ENCODE data around the gene TUB. TPM values are rescaled to one million over a fixed set of nuclear protein-coding genes. Genes with fewer than 3 reads are reported as not detected.

Gene TUB
- total and polyA plus RNA-seq, 2 of the 13 experiments (the other 11 are each of a cell fraction or from before 2014, with no cell fraction given), result 4.3 to 5.6 TPM

DNA sequence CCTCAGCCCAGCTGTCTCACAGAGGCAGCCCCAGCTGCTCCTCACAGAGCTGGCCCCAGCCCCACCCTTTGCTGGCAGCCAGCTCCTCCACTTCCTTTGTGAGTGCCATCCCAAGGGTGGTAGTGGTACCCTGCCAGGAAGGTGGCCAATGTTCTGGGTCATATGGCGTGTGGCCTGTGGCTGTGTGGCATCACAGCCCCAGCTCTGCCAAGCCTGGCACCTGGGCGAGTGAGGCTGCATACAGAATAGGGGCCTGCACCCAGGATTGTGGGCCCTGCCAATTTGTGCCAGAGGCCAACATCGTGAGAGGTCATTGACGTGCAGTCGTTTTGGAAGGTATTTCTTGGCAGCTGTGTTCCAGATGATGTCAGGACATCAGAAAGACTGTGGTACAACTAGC is 10.7 kb downstream of the TUB start:
- ChIA-PET CTCF (ENCODE audit: low intra/inter-chr PET ratio, low total read pairs) (interaction anchor here (2.6 kb wide), 1 partner anchor 85 kb away, joined by 20 read pairs; no protein-coding TSS in a partner anchor), POLR2A (no interaction called here)
- DNase-seq (ENCODE audit: low spot score), result no peak
- H3K4me1 ChIP-seq (ENCODE audit: insufficient read depth, low read length), result no peaks in the 10 kb centered on the region
- no peaks in the 10 kb centered on the region for H3K27me3 ChIP-seq (ENCODE audit: control insufficient read depth in 1 of 2, insufficient read depth in 2 of 2, low read length in 2 of 2)
- no TSS peak for BruUV-seq (replicated peaks)
- no peak overlapping the region for H3K9ac ChIP-seq (ENCODE audit: insufficient read depth, low read depth, low read length)
- no peak for FAIRE-seq
- TF ChIP-seq ZNF563 (CRISPR knock-in tag; IDR thresholded peaks at IDR 0.05), result no peak
- no peak for TF ChIP-seq KDM4B (CRISPR knock-in tag; IDR thresholded peaks at IDR 0.05)
- TF ChIP-seq POLR2AphosphoS2 (IDR thresholded peaks at IDR 0.05; ENCODE audit: low read depth, low read length), result no peak
- no peak overlapping the region for H2AFZ ChIP-seq (ENCODE audit: low read length)
- no peak overlapping the region for H3K4me2 ChIP-seq (ENCODE audit: low read depth, low read length)
- no peaks in the 10 kb centered on the region for H4K20me1 ChIP-seq (ENCODE audit: insufficient read depth, low read length)
- peaks cover 0 to 3% of the 10 kb centered on the region in 2 experiments; a peak in 2 of 5 replicates for H3K36me3 ChIP-seq (replicated peaks in 1 of 2; ENCODE audit: control insufficient read depth in 1 of 2, insufficient read depth in 2 of 2, low read length in 2 of 2)
- intact Hi-C loops (cut with micrococcal nuclease; ENCODE audit: unreplicated experiment) (loop anchor here (1.0 to 10.0 kb wide), 3 partner anchors 58 to 197 kb away; no protein-coding TSS in a partner anchor), in situ Hi-C loops (cut with HindIII; ENCODE audit: extremely low pct_ligation_motif_present, low pct_unique_long_range_greater_than_20kb) (loop anchor here (10.0 kb wide), 1 partner anchor 87 kb away; no protein-coding TSS in a partner anchor)
- no peak for ATAC-seq
- H3K27ac ChIP-seq (ENCODE audit: extremely low read length, insufficient read depth, low read length), result no peak overlapping the region
- WGBS (ENCODE audit: low lambda C conversion rate), result 100% methylated on average over 4 of the region's 5 CpGs
- H3K4me3 ChIP-seq (replicated peaks in 1 of 3; ENCODE audit: insufficient read depth in 1 of 3, low read depth in 2 of 3, low read length in 3 of 3), result no peak overlapping the region
- no peaks in the 10 kb centered on the region for H3K79me2 ChIP-seq (ENCODE audit: insufficient read depth, low read length)
- H3K9me3 ChIP-seq (ENCODE audit: low read length), result no peaks in the 10 kb centered on the region

DNA sequence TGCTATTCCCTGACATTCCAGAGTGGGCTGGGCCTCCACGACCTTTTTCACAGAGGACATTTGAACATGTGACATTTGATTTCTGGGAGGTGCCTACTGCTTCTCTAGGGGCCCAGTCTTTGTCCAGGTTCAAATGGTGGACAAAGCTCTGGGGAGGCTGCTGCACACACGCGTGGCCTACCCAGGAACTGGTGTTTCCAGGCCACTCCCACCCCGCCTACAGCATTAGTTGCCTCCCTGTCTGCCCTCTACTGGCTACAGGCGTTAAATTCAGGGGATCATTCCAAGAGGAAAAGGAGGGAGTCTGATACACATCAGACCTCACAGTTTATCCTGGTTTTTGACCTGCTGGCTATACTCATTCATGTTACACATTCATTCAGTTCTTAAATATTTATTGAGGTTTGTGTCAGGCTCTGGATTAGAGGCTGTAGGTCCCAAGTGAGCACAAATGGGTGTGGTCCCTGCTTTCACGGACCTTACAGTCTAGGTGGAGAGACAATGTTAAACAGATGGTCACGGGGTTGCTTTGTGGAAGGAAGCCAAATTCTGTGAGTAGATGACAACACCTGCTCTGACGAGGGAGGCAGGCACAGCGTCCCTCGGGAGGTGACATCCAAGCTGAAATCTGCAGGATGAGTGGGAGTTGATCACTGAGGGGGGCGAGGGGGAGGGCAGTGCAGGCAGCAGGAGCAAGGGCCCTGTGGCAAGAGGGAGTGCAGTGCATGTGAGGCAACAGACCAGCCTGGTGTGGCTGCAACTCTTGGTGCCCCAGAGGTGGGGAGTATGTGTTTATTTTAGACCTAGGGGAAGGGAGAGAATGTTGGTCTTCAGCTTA is 11.8 kb downstream of the TUB start:
- Histone ChIP-seq H3K27me3 (ENCODE audit: control insufficient read depth in 1 of 2, insufficient read depth in 2 of 2, low read length in 2 of 2) (no peaks in the 10 kb centered on the region), H3K79me2 (ENCODE audit: insufficient read depth, low read length) (no peaks in the 10 kb centered on the region), H2AFZ (ENCODE audit: low read length) (no peak overlapping the region), H3K4me2 (ENCODE audit: low read depth, low read length) (no peak overlapping the region), H4K20me1 (ENCODE audit: insufficient read depth, low read length) (no peaks in the 10 kb centered on the region), H3K27ac (ENCODE audit: extremely low read length, insufficient read depth, low read length) (no peak overlapping the region), H3K36me3 (replicated peaks in 1 of 2; ENCODE audit: control insufficient read depth in 1 of 2, insufficient read depth in 2 of 2, low read length in 2 of 2) (peaks cover 0 to 3% of the 10 kb centered on the region in 2 experiments; a peak in 2 of 5 replicates), H3K4me1 (ENCODE audit: insufficient read depth, low read length) (no peaks in the 10 kb centered on the region), H3K9ac (ENCODE audit: insufficient read depth, low read depth, low read length) (no peak overlapping the region), H3K4me3 (replicated peaks in 1 of 3; ENCODE audit: insufficient read depth in 1 of 3, low read depth in 2 of 3, low read length in 3 of 3) (no peak overlapping the region), H3K9me3 (ENCODE audit: low read length) (no peaks in the 10 kb centered on the region)
- no TSS peak for BruUV-seq (replicated peaks)
- DNase-seq (ENCODE audit: low spot score) (peak; percentile 58), ATAC-seq (peak; percentile 84), FAIRE-seq (peak; percentile 36)
- CTCF ChIA-PET (ENCODE audit: low intra/inter-chr PET ratio, low total read pairs), result interaction anchor here (0.6 to 2.6 kb wide), 5 partner anchors 33 to 87 kb away, joined by 3 to 20 read pairs (median 3); no protein-coding TSS in a partner anchor
- in situ Hi-C loops (cut with HindIII; ENCODE audit: extremely low pct_ligation_motif_present, low pct_unique_long_range_greater_than_20kb) (loop anchor here (10.0 kb wide), 1 partner anchor 88 kb away; no protein-coding TSS in a partner anchor), intact Hi-C loops (cut with micrococcal nuclease; ENCODE audit: unreplicated experiment) (loop anchor here (1.0 to 10.0 kb wide), 3 partner anchors 60 to 198 kb away; no protein-coding TSS in a partner anchor)
- 83% methylated on average over 11 of the region's 11 CpGs for WGBS (ENCODE audit: low lambda C conversion rate)
- peak; percentile 65 for TF ChIP-seq XRCC5 (optimal IDR thresholded peaks at IDR 0.05; ENCODE audit: low read length)
- peak; percentile 23; the same call in 1 of the 2 replicates for TF ChIP-seq STAG1 (CRISPR knock-in tag; IDR thresholded peaks at IDR 0.05)
- TF ChIP-seq ZMYM4 (CRISPR knock-in tag; IDR thresholded peaks at IDR 0.05), result 0 out of 2 replicates have a peak, but pooled peaks have one; percentile 28
- TF ChIP-seq, protein P1, sequence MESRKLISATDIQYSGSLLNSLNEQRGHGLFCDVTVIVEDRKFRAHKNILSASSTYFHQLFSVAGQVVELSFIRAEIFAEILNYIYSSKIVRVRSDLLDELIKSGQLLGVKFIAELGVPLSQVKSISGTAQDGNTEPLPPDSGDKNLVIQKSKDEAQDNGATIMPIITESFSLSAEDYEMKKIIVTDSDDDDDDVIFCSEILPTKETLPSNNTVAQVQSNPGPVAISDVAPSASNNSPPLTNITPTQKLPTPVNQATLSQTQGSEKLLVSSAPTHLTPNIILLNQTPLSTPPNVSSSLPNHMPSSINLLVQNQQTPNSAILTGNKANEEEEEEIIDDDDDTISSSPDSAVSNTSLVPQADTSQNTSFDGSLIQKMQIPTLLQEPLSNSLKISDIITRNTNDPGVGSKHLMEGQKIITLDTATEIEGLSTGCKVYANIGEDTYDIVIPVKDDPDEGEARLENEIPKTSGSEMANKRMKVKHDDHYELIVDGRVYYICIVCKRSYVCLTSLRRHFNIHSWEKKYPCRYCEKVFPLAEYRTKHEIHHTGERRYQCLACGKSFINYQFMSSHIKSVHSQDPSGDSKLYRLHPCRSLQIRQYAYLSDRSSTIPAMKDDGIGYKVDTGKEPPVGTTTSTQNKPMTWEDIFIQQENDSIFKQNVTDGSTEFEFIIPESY (CRISPR knock-in tag; IDR thresholded peaks at IDR 0.05), result peak; percentile 69; the same call in 1 of the 2 replicates
- TF ChIP-seq SMC3 (IDR thresholded peaks at IDR 0.05; ENCODE audit: low read length), result peak; percentile 30; the same call in 1 of the 2 replicates
- no peak for TF ChIP-seq ZKSCAN1 (IDR thresholded peaks at IDR 0.05; ENCODE audit: low read length)
- TF ChIP-seq ZFY (CRISPR knock-in tag; IDR thresholded peaks at IDR 0.05), result peak; percentile 32; the same call in 1 of the 2 replicates
- TF ChIP-seq, protein P2, sequence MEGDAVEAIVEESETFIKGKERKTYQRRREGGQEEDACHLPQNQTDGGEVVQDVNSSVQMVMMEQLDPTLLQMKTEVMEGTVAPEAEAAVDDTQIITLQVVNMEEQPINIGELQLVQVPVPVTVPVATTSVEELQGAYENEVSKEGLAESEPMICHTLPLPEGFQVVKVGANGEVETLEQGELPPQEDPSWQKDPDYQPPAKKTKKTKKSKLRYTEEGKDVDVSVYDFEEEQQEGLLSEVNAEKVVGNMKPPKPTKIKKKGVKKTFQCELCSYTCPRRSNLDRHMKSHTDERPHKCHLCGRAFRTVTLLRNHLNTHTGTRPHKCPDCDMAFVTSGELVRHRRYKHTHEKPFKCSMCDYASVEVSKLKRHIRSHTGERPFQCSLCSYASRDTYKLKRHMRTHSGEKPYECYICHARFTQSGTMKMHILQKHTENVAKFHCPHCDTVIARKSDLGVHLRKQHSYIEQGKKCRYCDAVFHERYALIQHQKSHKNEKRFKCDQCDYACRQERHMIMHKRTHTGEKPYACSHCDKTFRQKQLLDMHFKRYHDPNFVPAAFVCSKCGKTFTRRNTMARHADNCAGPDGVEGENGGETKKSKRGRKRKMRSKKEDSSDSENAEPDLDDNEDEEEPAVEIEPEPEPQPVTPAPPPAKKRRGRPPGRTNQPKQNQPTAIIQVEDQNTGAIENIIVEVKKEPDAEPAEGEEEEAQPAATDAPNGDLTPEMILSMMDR (CRISPR knock-in tag; IDR thresholded peaks at IDR 0.05), result peak; percentile 61
- peak; percentile 37; the same call in 1 of the 2 replicates for TF ChIP-seq RAD21 (CRISPR knock-in tag; IDR thresholded peaks at IDR 0.05)
- no peak for TF ChIP-seq PAWR (CRISPR knock-in tag; IDR thresholded peaks at IDR 0.05; ENCODE audit: borderline replicate concordance)
- no peak for TF ChIP-seq ZNF253 (CRISPR knock-in tag; IDR thresholded peaks at IDR 0.05; ENCODE audit: borderline replicate concordance)
- POLR2A ChIA-PET, result no interaction called here

Measured in HepG2 (cell line).